Testis (tissue), 2 donors: Measurements from ENCODE around the gene BPTF.
"Not testable (repeated sequence)": the region's sequence is repeated elsewhere in the genome, so short reads cannot be mapped to it uniquely, and the experiment has no call there.

Experiments used
- POLR2A ChIP-seq: fragments of 450-650 bp; IDR thresholded peaks from one replicate; pipeline ENCODE4 v1.6.1; 2017; ENCODE audit warnings: antibody characterized with exemption, mild to moderate bottlenecking, moderate library complexity
- TF ChIP-seq, protein P1 (sequence below), 3 experiments: fragments of 450-650 bp in 2 of 3; fragments of 200-600 bp in 1 of 3; sonication (generic) in 1 of 3; IDR thresholded peaks; one replicate each; pipeline ENCODE4 v1.5.1; 2016 to 2019; ENCODE audit warnings: antibody characterized with exemption in 3 of 3, mild to moderate bottlenecking in 2 of 3, moderate library complexity in 1 of 3

GRCh38 chr17:67962156-67962555, 136.9 kb downstream of the BPTF start:
- TF ChIP-seq POLR2A: not testable (repeated sequence)
- TF ChIP-seq, protein P1, sequence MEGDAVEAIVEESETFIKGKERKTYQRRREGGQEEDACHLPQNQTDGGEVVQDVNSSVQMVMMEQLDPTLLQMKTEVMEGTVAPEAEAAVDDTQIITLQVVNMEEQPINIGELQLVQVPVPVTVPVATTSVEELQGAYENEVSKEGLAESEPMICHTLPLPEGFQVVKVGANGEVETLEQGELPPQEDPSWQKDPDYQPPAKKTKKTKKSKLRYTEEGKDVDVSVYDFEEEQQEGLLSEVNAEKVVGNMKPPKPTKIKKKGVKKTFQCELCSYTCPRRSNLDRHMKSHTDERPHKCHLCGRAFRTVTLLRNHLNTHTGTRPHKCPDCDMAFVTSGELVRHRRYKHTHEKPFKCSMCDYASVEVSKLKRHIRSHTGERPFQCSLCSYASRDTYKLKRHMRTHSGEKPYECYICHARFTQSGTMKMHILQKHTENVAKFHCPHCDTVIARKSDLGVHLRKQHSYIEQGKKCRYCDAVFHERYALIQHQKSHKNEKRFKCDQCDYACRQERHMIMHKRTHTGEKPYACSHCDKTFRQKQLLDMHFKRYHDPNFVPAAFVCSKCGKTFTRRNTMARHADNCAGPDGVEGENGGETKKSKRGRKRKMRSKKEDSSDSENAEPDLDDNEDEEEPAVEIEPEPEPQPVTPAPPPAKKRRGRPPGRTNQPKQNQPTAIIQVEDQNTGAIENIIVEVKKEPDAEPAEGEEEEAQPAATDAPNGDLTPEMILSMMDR (IDR thresholded peaks at IDR 0.05): not testable (repeated sequence)
